ENCODE measurements around the gene SLC7A9.

Gene SLC7A9

GRCh38 chr19:32811151-32811550 lies 58.4 kb downstream of the SLC7A9 start:
- no peak overlapping the region for H3K4me2 ChIP-seq (ENCODE audit: low read length)
- H3K9me3 ChIP-seq (ENCODE audit: control insufficient read depth, low read length) = no peaks in the 10 kb centered on the region
- no peak overlapping the region for H3K27ac ChIP-seq
- no peak overlapping the region for H3K4me3 ChIP-seq (ENCODE audit: low read depth, low read length)
- no peaks in the 10 kb centered on the region for H3K4me1 ChIP-seq
- no peak overlapping the region for H3K9ac ChIP-seq
- TF ChIP-seq, protein P1, sequence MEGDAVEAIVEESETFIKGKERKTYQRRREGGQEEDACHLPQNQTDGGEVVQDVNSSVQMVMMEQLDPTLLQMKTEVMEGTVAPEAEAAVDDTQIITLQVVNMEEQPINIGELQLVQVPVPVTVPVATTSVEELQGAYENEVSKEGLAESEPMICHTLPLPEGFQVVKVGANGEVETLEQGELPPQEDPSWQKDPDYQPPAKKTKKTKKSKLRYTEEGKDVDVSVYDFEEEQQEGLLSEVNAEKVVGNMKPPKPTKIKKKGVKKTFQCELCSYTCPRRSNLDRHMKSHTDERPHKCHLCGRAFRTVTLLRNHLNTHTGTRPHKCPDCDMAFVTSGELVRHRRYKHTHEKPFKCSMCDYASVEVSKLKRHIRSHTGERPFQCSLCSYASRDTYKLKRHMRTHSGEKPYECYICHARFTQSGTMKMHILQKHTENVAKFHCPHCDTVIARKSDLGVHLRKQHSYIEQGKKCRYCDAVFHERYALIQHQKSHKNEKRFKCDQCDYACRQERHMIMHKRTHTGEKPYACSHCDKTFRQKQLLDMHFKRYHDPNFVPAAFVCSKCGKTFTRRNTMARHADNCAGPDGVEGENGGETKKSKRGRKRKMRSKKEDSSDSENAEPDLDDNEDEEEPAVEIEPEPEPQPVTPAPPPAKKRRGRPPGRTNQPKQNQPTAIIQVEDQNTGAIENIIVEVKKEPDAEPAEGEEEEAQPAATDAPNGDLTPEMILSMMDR (IDR thresholded peaks at IDR 0.05) = no peak
- no peaks in the 10 kb centered on the region for H3K79me2 ChIP-seq
- no peaks in the 10 kb centered on the region for H3K36me3 ChIP-seq (ENCODE audit: control insufficient read depth, insufficient read depth, low read length)
- H3K27me3 ChIP-seq (ENCODE audit: control insufficient read depth, insufficient read depth, low read length) = no peaks in the 10 kb centered on the region
- H2AFZ ChIP-seq = no peak overlapping the region

DNA sequence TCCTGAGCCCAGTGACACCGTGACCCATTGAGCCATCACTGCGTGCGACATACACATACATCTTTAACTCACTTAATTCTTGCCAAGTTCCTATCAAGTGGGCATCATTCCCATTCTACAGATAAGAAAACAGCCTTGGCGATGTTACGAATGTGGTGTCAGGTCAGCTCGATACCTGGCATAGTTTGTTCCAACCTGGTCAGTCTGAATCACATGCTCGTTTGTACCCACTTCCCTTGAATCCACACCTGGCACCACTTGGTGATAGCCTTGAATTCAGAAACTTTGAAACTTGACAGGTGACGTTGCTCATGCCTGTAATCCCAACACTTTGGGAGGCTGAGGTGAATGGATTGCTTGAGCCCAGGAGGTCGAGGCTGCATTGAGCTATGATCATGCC lies 59.1 kb downstream of the SLC7A9 start:
- no peaks in the 10 kb centered on the region for H3K27me3 ChIP-seq (ENCODE audit: control insufficient read depth, insufficient read depth, low read length)
- TF ChIP-seq, protein P1 (IDR thresholded peaks at IDR 0.05) = no peak
- H3K9me3 ChIP-seq (ENCODE audit: control insufficient read depth, low read length) = no peaks in the 10 kb centered on the region
- H3K4me1 ChIP-seq = no peaks in the 10 kb centered on the region
- H3K79me2 ChIP-seq = no peaks in the 10 kb centered on the region
- no peak overlapping the region for H3K4me3 ChIP-seq (ENCODE audit: low read depth, low read length)
- no peak overlapping the region for H2AFZ ChIP-seq
- no peak overlapping the region for H3K4me2 ChIP-seq (ENCODE audit: low read length)
- no peak overlapping the region for H3K27ac ChIP-seq
- no peak overlapping the region for H3K9ac ChIP-seq
- H3K36me3 ChIP-seq (ENCODE audit: control insufficient read depth, insufficient read depth, low read length) = no peaks in the 10 kb centered on the region

DNA sequence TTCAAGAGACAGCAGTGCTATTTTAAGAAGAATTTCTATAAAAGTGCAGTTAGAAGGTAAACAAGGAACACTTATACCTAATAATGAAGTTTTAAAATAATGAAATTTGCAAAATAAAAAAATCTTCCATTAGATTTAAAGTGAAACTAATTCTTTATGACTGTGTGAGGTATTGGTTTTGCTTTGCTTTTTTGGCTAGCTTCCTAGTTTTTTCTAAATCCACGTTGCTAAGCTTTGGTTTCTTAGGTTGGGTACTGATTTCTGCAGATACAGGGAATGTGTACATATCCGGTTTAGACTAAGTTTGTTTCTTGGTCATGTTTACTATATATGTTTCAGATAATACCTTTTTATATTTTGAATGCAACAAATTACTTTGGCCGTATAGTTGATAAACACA lies 59.8 kb downstream of the SLC7A9 start:
- Histone ChIP-seq H3K4me2 (ENCODE audit: low read length) (no peak overlapping the region), H3K36me3 (ENCODE audit: control insufficient read depth, insufficient read depth, low read length) (no peaks in the 10 kb centered on the region), H3K4me3 (ENCODE audit: low read depth, low read length) (no peak overlapping the region), H2AFZ (peak overlapping the region; percentile 67), H3K9ac (no peak overlapping the region), H3K79me2 (no peaks in the 10 kb centered on the region), H3K27ac (no peak overlapping the region), H3K27me3 (ENCODE audit: control insufficient read depth, insufficient read depth, low read length) (no peaks in the 10 kb centered on the region), H3K4me1 (no peaks in the 10 kb centered on the region), H3K9me3 (ENCODE audit: control insufficient read depth, low read length) (no peaks in the 10 kb centered on the region)
- TF ChIP-seq, protein P1 (IDR thresholded peaks at IDR 0.05) = no peak

DNA sequence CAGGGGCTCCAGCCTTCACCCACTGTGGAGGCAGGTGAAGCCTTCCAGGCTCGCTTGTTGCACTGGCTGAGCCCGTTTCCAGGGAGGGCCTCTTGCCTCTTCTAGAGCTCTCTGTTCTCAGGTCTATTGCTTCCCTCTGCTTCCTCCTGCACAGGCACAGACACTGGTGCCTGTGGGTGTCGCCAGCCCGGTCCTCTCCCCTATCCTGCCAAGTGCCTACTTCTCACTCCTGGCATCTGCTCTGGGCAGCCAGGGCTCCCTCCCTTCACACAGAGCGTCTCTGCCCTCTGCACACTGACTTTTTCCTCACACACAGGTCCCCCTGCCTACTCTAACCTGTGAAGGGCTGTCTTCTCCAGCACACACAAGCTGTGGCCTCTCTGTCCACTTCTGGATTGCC lies 60.3 kb downstream of the SLC7A9 start:
- H3K9me3 ChIP-seq (ENCODE audit: control insufficient read depth, low read length) = no peaks in the 10 kb centered on the region
- H3K36me3 ChIP-seq (ENCODE audit: control insufficient read depth, insufficient read depth, low read length) = no peaks in the 10 kb centered on the region
- peak overlapping the region; percentile 67 for H2AFZ ChIP-seq
- no peak overlapping the region for H3K4me2 ChIP-seq (ENCODE audit: low read length)
- no peaks in the 10 kb centered on the region for H3K27me3 ChIP-seq (ENCODE audit: control insufficient read depth, insufficient read depth, low read length)
- no peak overlapping the region for H3K4me3 ChIP-seq (ENCODE audit: low read depth, low read length)
- no peaks in the 10 kb centered on the region for H3K79me2 ChIP-seq
- no peaks in the 10 kb centered on the region for H3K4me1 ChIP-seq
- H3K27ac ChIP-seq = no peak overlapping the region
- H3K9ac ChIP-seq = no peak overlapping the region
- TF ChIP-seq, protein P1 (IDR thresholded peaks at IDR 0.05) = no peak

- no peak overlapping the region for H3K4me2 ChIP-seq (ENCODE audit: low read length)
- TF ChIP-seq, protein P1 (IDR thresholded peaks at IDR 0.05) = no peak
- H3K27ac ChIP-seq = no peak overlapping the region
- no peaks in the 10 kb centered on the region for H3K79me2 ChIP-seq
- H3K9me3 ChIP-seq (ENCODE audit: control insufficient read depth, low read length) = no peaks in the 10 kb centered on the region
- H3K4me1 ChIP-seq = no peaks in the 10 kb centered on the region
- no peak overlapping the region for H2AFZ ChIP-seq
- H3K4me3 ChIP-seq (ENCODE audit: low read depth, low read length) = no peak overlapping the region
- H3K9ac ChIP-seq = no peak overlapping the region
- no peaks in the 10 kb centered on the region for H3K27me3 ChIP-seq (ENCODE audit: control insufficient read depth, insufficient read depth, low read length)
- H3K36me3 ChIP-seq (ENCODE audit: control insufficient read depth, insufficient read depth, low read length) = no peaks in the 10 kb centered on the region
Measured at GRCh38 chr19:32808236-32808635, 61.3 kb downstream of the SLC7A9 start.
